ENCODE measurements around the gene CASP2. TPM values are rescaled to one million over a fixed set of nuclear protein-coding genes. Genes with fewer than 3 reads are reported as not detected.

CASP2 gene
- total RNA-seq, 1 donor from 2014 or later = 20.6 TPM

DNA sequence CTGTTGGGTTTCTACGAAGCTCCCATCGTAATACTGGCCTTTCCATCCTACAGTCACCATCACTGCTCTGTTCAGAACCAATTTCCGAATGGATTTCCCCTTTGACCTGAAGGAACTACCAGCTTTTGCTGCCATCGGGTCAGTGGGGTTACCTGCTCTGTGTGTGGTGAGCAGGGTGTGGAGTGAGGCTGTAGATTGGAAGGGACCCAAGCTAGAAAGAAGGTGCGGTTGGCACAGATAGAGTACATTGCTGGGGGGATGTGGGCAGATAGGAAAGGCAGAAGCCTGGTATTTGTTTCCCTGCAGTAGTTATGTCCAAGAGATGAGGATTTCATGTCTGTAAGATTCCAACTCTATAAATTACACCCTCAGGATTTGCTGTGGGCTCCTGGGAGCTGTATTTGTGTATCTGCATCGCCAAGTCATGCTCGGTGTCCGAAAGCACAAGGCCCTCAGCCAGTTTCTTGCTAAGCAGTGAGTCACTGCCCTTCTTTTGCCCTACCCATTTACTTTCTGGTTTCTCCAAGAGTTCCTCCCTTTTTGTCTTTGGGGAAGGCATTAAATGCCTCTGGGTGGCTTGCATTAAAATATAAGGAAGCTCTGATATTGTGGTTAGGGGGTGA, 43.1 kb downstream of the CASP2 start:
- DNase-seq (ENCODE audit: low read depth, low spot score) = no peak

GRCh38 chr7:143334244-143334643, 46.1 kb downstream of the CASP2 start:
- DNase-seq (ENCODE audit: low read depth, low spot score) = no peak

- no peak for DNase-seq (ENCODE audit: low read depth, low spot score)
Measured at GRCh38 chr7:143337216-143337615, 49.1 kb downstream of the CASP2 start.

DNA sequence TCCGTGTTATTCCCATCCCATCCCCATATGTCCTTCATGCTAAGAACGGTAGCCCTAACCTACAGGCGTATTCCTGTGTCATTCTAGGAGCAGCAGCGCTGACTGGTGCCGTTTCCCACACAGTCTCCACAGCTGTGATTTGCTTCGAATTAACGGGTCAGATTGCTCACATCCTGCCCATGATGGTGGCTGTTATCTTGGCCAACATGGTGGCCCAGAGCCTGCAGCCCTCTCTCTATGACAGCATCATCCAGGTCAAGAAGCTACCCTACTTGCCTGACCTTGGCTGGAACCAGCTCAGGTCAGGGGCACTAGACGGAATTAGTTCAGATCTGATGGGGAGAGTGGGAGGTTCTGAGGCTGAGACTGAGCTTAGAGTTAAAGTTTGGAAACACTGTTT, 53.7 kb downstream of the CASP2 start:
- no peak for DNase-seq (ENCODE audit: low read depth, low spot score)

- DNase-seq (ENCODE audit: low read depth, low spot score) = no peak
Measured at GRCh38 chr7:143343596-143343995, 55.4 kb downstream of the CASP2 start.

- no peak for DNase-seq (ENCODE audit: low read depth, low spot score)
Measured at GRCh38 chr7:143345428-143345900, 57.3 kb downstream of the CASP2 start.

DNA sequence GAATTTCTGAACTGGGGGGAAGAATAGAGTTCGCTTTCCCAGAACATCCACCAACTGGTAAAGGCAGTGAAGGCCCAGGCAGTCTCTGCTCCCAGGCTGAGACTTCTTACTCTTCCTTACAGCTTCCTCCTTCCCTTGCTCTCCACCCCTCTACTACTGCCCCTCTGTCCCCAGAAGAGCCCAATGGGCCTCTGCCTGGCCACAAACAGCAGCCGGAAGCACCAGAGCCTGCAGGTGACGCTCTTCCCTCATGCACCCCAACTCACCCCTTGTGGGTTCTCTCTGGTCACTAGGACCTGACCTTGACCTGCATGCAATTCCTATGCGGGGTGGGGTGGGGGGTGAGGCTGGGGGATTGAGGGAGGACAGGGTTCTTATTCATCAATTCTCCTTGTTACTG, 57.9 kb downstream of the CASP2 start:
- DNase-seq (ENCODE audit: low read depth, low spot score) = no peak

DNA sequence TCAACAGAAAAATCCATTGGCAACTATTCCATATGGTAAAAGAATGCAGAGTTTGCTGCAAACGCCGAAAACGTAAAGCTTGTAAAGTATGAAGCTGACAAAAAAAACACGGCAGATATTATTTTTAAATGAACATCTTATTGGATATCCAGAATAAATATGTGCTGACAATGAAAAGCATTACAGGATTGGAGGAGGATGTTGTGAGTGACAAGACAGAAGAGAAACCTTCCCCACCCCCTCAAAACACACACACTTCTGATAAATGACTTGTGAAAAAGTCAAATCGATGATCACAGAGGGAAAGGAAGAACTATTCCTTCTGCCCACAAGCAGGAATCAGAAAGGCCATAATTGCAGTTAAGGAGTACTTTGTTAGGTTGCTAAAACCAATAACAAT, 59.8 kb downstream of the CASP2 start:
- no peak for DNase-seq (ENCODE audit: low read depth, low spot score)

DNA sequence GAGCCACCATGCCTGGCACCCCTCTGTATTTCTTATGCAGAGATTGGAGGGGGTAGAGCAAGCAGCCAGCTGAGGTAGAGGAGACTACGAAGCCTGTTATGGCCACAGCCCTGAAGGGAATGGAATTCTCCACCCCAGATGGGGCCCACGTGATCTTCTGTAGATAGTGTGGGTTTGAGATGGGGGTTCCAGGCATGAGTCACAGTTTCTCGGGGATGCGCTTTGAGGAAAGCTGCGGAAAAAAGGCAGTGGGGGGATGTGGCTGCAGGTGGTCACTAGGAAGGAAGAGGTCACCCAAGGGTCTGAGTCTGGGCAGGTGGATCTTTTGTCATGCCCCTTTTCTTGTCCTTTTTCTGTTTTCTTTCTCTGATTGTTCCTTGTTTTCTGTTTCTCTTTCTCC, 62.9 kb downstream of the CASP2 start:
- DNase-seq (ENCODE audit: low read depth, low spot score) = no peak

GRCh38 chr7:143351574-143351973, 63.4 kb downstream of the CASP2 start:
- DNase-seq (ENCODE audit: low read depth, low spot score) = no peak

DNA sequence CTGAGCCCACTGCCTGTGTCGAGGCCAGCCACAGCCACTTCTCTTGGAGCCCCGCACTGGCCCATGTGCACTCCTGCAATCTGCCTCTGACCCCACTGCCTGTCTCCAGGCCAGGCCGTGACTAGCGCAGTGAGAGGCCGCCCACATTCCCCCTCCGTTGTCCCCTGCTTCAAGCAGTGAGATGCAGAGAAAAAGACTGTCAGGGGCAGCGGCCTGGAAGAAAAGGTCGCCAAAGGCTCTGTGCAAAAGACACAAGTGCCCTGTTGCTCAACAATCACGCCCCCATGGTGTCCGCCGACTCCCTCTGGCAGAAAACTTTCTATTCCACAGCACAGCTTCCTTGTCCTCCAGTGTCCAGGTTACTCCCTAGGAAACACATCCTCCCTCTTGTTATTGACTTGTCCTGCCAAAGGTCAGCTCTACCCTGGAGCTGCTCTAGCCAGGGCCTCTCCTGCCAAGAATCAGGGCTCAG, 64.4 kb downstream of the CASP2 start:
- DNase-seq (ENCODE audit: low read depth, low spot score) = no peak

- DNase-seq (ENCODE audit: low read depth, low spot score) = no peak
Measured at GRCh38 chr7:143354376-143354775, 66.2 kb downstream of the CASP2 start.

- DNase-seq (ENCODE audit: low read depth, low spot score) = no peak
Measured at GRCh38 chr7:143354965-143355364, 66.8 kb downstream of the CASP2 start.

- DNase-seq (ENCODE audit: low read depth, low spot score) = no peak
Measured at GRCh38 chr7:143355450-143356385, 67.6 kb downstream of the CASP2 start.

- no peak for DNase-seq (ENCODE audit: low read depth, low spot score)
Measured at GRCh38 chr7:143356414-143357050, 68.4 kb downstream of the CASP2 start.

Other genes starting within 250 kb of the CASP2 start
- not detected in 2 replicates for gene OR6V1, start 236.0 kb upstream of the CASP2 start, total RNA-seq
- not detected in 2 replicates for gene PIP, start 156.3 kb upstream of the CASP2 start, total RNA-seq
- gene TAS2R39, start 104.9 kb upstream of the CASP2 start, total RNA-seq = not detected in 2 replicates
- gene TAS2R40, start 66.3 kb upstream of the CASP2 start, total RNA-seq = not detected in 2 replicates
- 76.0 and 90.9 TPM in 2 replicates for gene GSTK1, start 24.9 kb upstream of the CASP2 start, total RNA-seq
- not detected in 2 replicates for gene TMEM139, start 3.4 kb upstream of the CASP2 start, total RNA-seq
- not detected in 2 replicates for gene CLCN1, start 27.8 kb downstream of the CASP2 start, total RNA-seq
- 1.2 and 1.5 TPM in 2 replicates for gene FAM131B, start 74.4 kb downstream of the CASP2 start, total RNA-seq
- 33.5 and 37.9 TPM in 2 replicates for gene ZYX, start 93.0 kb downstream of the CASP2 start, total RNA-seq
- gene EPHA1, start 120.5 kb downstream of the CASP2 start, total RNA-seq = under 0.01 and 0.07 TPM in 2 replicates
- not detected in 2 replicates for gene TAS2R60, start 155.1 kb downstream of the CASP2 start, total RNA-seq
- not detected in 2 replicates for gene TAS2R41, start 189.5 kb downstream of the CASP2 start, total RNA-seq